Esophagus squamous epithelium (tissue), 4 donors: ENCODE data around the gene SLC27A5.

Experiments used
- POLR2A ChIP-seq, 4 donors: fragments of 450-650 bp; IDR thresholded peaks; one replicate each; pipeline ENCODE4 v1.6.1; 2017; ENCODE audit warnings: antibody characterized with exemption in 4 of 4, mild to moderate bottlenecking in 4 of 4, moderate library complexity in 3 of 4
- TF ChIP-seq, protein P1 (sequence below), 6 experiments: fragments of 450-650 bp in 4 of 6; fragments of 200-600 bp in 2 of 6; sonication (generic) in 2 of 6; IDR thresholded peaks; one replicate each; pipeline ENCODE4 v1.5.1; 2016 to 2019; ENCODE audit warnings: antibody characterized with exemption in 6 of 6, mild to moderate bottlenecking in 4 of 6, moderate library complexity in 4 of 6

DNA sequence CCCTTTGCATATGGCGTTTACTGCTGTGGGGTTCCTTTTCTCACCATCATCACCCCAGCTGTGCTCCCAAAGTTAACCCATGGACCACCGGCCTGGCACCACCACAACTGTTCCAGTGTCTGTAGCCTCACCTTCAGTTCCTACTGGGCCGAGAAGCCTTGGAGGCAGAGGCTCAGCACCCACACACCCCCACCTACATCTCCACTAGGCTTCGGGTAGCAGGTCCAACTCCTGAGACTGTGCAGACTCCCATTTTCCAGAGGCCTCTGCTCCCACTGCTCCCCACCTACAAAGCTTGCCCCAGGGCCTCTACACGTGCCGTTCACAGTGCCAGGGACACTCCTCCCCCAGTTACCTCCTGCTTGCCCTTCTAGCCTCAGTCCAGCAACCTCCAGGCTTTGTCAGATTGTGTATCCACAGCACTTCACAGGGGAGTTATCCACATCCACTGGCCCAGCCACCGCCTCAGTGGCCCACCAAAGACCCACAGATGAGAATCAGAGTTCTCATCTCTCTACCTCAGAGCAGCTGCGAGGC, 14.1 kb downstream of the SLC27A5 start:
- TF ChIP-seq, protein P1, sequence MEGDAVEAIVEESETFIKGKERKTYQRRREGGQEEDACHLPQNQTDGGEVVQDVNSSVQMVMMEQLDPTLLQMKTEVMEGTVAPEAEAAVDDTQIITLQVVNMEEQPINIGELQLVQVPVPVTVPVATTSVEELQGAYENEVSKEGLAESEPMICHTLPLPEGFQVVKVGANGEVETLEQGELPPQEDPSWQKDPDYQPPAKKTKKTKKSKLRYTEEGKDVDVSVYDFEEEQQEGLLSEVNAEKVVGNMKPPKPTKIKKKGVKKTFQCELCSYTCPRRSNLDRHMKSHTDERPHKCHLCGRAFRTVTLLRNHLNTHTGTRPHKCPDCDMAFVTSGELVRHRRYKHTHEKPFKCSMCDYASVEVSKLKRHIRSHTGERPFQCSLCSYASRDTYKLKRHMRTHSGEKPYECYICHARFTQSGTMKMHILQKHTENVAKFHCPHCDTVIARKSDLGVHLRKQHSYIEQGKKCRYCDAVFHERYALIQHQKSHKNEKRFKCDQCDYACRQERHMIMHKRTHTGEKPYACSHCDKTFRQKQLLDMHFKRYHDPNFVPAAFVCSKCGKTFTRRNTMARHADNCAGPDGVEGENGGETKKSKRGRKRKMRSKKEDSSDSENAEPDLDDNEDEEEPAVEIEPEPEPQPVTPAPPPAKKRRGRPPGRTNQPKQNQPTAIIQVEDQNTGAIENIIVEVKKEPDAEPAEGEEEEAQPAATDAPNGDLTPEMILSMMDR (IDR thresholded peaks at IDR 0.05), result no peak
- no peak for TF ChIP-seq POLR2A (IDR thresholded peaks at IDR 0.05)
